Cerebellar nuclear complex (tissue), 1 donor: ENCODE data around the gene TNFRSF13B.
"Not testable (repeated sequence)": the region's sequence is repeated elsewhere in the genome, so short reads cannot be mapped to it uniquely, and the experiment has no call there.

Experiments used
- DNase-seq, 2 experiments: peaks; one replicate each; lab custom pipeline; 2025; lab: John Stamatoyannopoulos, UW

TNFRSF13B gene

GRCh38 chr17:16986391-16986790 is 14.5 kb upstream of the TNFRSF13B start:
- no peak for DNase-seq

GRCh38 chr17:16981928-16982327 is 10.0 kb upstream of the TNFRSF13B start:
- DNase-seq, result no peak

GRCh38 chr17:16980813-16981731 is 9.2 kb upstream of the TNFRSF13B start:
- no peak for DNase-seq

- no peak for DNase-seq
Observed at GRCh38 chr17:16980061-16980460, 8.1 kb upstream of the TNFRSF13B start.

GRCh38 chr17:16979237-16979823 is 7.4 kb upstream of the TNFRSF13B start:
- DNase-seq, result not testable (repeated sequence)

GRCh38 chr17:16977932-16978331 is 6.0 kb upstream of the TNFRSF13B start:
- DNase-seq, result no peak

GRCh38 chr17:16976725-16977550 is 5.0 kb upstream of the TNFRSF13B start:
- no peak for DNase-seq

GRCh38 chr17:16975744-16976625 is 4.1 kb upstream of the TNFRSF13B start:
- DNase-seq, result no peak

GRCh38 chr17:16975277-16975651 is 3.3 kb upstream of the TNFRSF13B start:
- no peak for DNase-seq

GRCh38 chr17:16974569-16975276 is 2.8 kb upstream of the TNFRSF13B start:
- DNase-seq, result no peak

GRCh38 chr17:16973760-16974540 is 2.0 kb upstream of the TNFRSF13B start:
- no peak for DNase-seq

GRCh38 chr17:16973043-16973442 is 1.1 kb upstream of the TNFRSF13B start:
- not testable (repeated sequence) for DNase-seq

GRCh38 chr17:16972346-16972745 is 428 bp upstream of the TNFRSF13B start:
- DNase-seq, result no peak

GRCh38 chr17:16969931-16970906 is 1.7 kb downstream of the TNFRSF13B start:
- no peak for DNase-seq

GRCh38 chr17:16968786-16969185 is 3.1 kb downstream of the TNFRSF13B start:
- no peak for DNase-seq

- no peak for DNase-seq
Observed at GRCh38 chr17:16962804-16963203, 9.1 kb downstream of the TNFRSF13B start.

- no peak for DNase-seq
Observed at GRCh38 chr17:16961792-16962191, 10.1 kb downstream of the TNFRSF13B start.

- DNase-seq, result not testable (repeated sequence)
Observed at GRCh38 chr17:16961022-16961421, 10.9 kb downstream of the TNFRSF13B start.

- DNase-seq, result not testable (repeated sequence)
Observed at GRCh38 chr17:16955011-16955410, 16.9 kb downstream of the TNFRSF13B start.
